ENCODE measurements around the gene LRCH2. TPM values are rescaled to one million over a fixed set of nuclear protein-coding genes. Genes with fewer than 3 reads are reported as not detected.
A peak's percentile ranks its signal among the peaks of the same experiment; 100 is the strongest.

LRCH2 gene
- total and polyA plus RNA-seq, 11 donors: 0.49 to 2.4 (median 1.1) TPM

DNA sequence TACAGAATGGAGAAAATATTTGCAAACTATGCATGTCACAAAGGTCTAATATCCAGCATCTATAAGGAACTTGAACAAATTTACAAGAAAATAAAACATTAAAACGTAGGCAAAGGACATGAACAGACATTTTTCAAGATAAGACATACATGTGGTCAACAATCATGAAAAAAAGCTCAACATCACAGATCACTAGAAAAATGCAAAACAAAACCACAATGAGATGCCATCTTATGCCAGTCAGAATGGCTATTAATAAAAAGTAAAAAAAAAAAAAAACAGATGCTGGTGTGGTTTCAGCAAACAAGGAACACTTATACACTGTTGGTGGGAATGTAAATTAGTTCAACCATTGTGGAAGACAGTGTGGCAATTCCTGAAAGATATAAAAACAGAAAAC, 140.7 kb downstream of the LRCH2 start:
- Histone ChIP-seq H3K4me1 (no peaks in the 10 kb centered on the region), H3K27ac (no peak overlapping the region), H3K4me3 (no peak overlapping the region), H3K27me3 (peaks cover 0 to 4% (median 0%) of the 10 kb centered on the region in 9 donors), H3K9me3 (peaks cover 0 to 10% (median 0%) of the 10 kb centered on the region in 12 donors), H3K36me3 (no peaks in the 10 kb centered on the region)
- DNase-seq (no peak), ATAC-seq (no peak)
- 67 to 98% (median 80%) methylated on average over 1 of the region's 1 CpG for WGBS, 4 donors
- TF ChIP-seq POLR2A (IDR thresholded peaks at IDR 0.05): no peak
- TF ChIP-seq, protein P1, sequence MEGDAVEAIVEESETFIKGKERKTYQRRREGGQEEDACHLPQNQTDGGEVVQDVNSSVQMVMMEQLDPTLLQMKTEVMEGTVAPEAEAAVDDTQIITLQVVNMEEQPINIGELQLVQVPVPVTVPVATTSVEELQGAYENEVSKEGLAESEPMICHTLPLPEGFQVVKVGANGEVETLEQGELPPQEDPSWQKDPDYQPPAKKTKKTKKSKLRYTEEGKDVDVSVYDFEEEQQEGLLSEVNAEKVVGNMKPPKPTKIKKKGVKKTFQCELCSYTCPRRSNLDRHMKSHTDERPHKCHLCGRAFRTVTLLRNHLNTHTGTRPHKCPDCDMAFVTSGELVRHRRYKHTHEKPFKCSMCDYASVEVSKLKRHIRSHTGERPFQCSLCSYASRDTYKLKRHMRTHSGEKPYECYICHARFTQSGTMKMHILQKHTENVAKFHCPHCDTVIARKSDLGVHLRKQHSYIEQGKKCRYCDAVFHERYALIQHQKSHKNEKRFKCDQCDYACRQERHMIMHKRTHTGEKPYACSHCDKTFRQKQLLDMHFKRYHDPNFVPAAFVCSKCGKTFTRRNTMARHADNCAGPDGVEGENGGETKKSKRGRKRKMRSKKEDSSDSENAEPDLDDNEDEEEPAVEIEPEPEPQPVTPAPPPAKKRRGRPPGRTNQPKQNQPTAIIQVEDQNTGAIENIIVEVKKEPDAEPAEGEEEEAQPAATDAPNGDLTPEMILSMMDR (IDR thresholded peaks at IDR 0.05): no peak
- intact Hi-C loops (cut with DNase I): no loop called here

DNA sequence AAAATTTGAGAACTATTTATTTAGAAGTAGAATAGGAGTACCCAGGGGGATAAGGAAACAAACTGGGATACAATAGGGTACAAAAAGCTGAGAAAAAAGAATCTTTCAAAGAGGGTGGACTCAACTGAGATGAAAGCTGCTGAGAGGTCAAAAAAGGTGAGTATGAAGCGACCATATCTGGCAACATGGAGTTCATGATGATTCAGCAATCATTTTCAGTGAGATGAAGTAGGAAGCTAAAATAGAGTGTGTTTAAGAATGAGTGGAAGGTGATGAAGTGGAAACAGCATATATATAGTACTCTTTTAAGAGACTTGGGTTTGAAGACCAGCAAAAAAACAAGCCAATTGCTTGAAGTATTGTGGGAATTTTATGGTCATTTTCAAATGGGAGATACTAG, 144.5 kb downstream of the LRCH2 start:
- intact Hi-C loops (cut with DNase I): no loop called here
- Histone ChIP-seq H3K36me3 (no peaks in the 10 kb centered on the region), H3K27me3 (peaks cover 0 to 5% (median 0%) of the 10 kb centered on the region in 9 donors), H3K27ac (no peak overlapping the region), H3K4me3 (no peak overlapping the region), H3K9me3 (no peaks in the 10 kb centered on the region), H3K4me1 (no peaks in the 10 kb centered on the region)
- DNase-seq (no peak), ATAC-seq (no peak)
- TF ChIP-seq, protein P1 (IDR thresholded peaks at IDR 0.05): no peak
- no peak for TF ChIP-seq POLR2A (IDR thresholded peaks at IDR 0.05)
- WGBS, 4 donors: 50 to 92% (median 82%) methylated on average over 1 of the region's 1 CpG

DNA sequence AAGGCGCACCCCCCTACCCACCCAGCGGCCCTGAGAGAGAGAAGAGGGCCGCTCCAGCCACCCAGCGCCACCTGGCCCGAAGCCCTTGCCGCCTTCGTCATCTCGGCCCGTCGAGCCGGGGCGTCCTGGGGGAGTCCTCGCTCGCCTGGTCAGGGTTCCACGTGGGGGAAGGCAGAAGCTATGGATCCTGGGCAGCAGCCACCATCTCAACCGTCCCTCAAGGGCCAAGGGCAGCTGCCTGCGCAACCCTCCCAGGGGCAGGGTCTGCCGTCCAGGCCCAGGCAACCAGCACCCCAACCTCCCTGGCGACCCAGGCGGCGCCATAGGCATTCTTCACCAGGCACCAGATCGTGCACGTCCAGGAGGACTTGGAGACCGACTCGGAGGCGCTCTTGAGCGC, 165.0 kb downstream of the LRCH2 start:
- Histone ChIP-seq H3K4me1 (peaks cover 0 to 11% (median 0%) of the 10 kb centered on the region in 12 donors), H3K9me3 (no peaks in the 10 kb centered on the region), H3K27me3 (peaks cover 0 to 13% (median 0%) of the 10 kb centered on the region in 9 donors), H3K36me3 (no peaks in the 10 kb centered on the region), H3K27ac (no peak overlapping the region), H3K4me3 (no peak overlapping the region)
- no peak for TF ChIP-seq POLR2A (IDR thresholded peaks at IDR 0.05)
- TF ChIP-seq, protein P1 (IDR thresholded peaks at IDR 0.05): no peak
- 75 to 95% (median 93%) methylated on average over 14 to 27 of the region's 27 CpGs for WGBS, 4 donors
- DNase-seq (peak in 2 of 5 donors; percentile 10 to 29), ATAC-seq (no peak)
- intact Hi-C loops (cut with DNase I): loop anchor here in 1 of 10 donors (5.0 kb wide), 1 partner anchor 37 kb away; no protein-coding TSS in a partner anchor

DNA sequence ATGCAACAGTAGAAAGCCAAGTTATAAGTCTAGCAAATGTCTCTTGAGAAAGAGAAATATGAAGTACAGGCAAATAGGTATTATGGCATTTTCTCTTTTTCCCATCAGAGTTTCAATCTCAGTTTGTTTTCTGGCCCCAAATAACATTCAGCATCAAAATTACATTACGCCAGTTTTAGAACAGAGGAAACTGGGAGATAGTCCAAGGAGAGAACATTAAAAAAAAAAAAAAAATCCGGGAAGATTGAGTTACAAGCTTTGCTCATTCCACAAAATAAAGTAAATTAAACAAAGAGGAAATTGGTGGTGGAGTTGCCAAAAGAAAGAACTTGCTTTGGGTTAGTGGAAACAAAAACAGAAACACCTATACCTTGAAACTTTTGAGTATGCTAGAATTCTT, 166.1 kb downstream of the LRCH2 start:
- TF ChIP-seq, protein P1 (IDR thresholded peaks at IDR 0.05): no peak
- no peak for TF ChIP-seq POLR2A (IDR thresholded peaks at IDR 0.05)
- Histone ChIP-seq H3K36me3 (no peaks in the 10 kb centered on the region), H3K27me3 (peaks cover 0 to 13% (median 0%) of the 10 kb centered on the region in 9 donors), H3K4me3 (no peak overlapping the region), H3K27ac (peak overlapping the region in 5 of 12 donors; percentile 10 to 60 (median 48)), H3K9me3 (peaks cover 0 to 3% (median 0%) of the 10 kb centered on the region in 12 donors), H3K4me1 (peaks cover 0 to 11% (median 0%) of the 10 kb centered on the region in 12 donors)
- ATAC-seq (no peak), DNase-seq (no peak)
- intact Hi-C loops (cut with DNase I): loop anchor here in 1 of 10 donors (5.0 kb wide), 1 partner anchor 36 kb away; no protein-coding TSS in a partner anchor
- WGBS, 4 donors: 31 to 46% (median 38%) methylated on average over 2 of the region's 2 CpGs
